Measurements from ENCODE around the gene RERE.

Gene RERE

GRCh38 chr1:8646189-8646588, 171.3 kb downstream of the RERE start:
- in situ Hi-C loops (cut with MboI; ENCODE audit: low pct_unique_long_range_greater_than_20kb, low sequenced_read_pairs, unreplicated experiment), result no loop called here
- no peak for DNase-seq (ENCODE audit: low spot score)

GRCh38 chr1:8643542-8644536, 173.6 kb downstream of the RERE start:
- peak; percentile 55 for DNase-seq (ENCODE audit: low spot score)

More at GRCh38 chr1:8646189-8646588, 171.3 kb downstream of the RERE start:
- TF ChIP-seq CTCF (IDR thresholded peaks at IDR 0.05; ENCODE audit: extremely low read depth, insufficient read depth, missing control alignments), result no peak

GRCh38 chr1:8642114-8642513, 175.3 kb downstream of the RERE start:
- TF ChIP-seq CTCF (IDR thresholded peaks at IDR 0.05; ENCODE audit: extremely low read depth, insufficient read depth, missing control alignments), result no peak
- no peak for DNase-seq (ENCODE audit: low spot score)
- in situ Hi-C loops (cut with MboI; ENCODE audit: low pct_unique_long_range_greater_than_20kb, low sequenced_read_pairs, unreplicated experiment), result no loop called here

More at GRCh38 chr1:8643542-8644536, 173.6 kb downstream of the RERE start:
- TF ChIP-seq CTCF (IDR thresholded peaks at IDR 0.05; ENCODE audit: extremely low read depth, insufficient read depth, missing control alignments), result no peak
- in situ Hi-C loops (cut with MboI; ENCODE audit: low pct_unique_long_range_greater_than_20kb, low sequenced_read_pairs, unreplicated experiment), result no loop called here

GRCh38 chr1:8641377-8641997, 176.0 kb downstream of the RERE start:
- in situ Hi-C loops (cut with MboI; ENCODE audit: low pct_unique_long_range_greater_than_20kb, low sequenced_read_pairs, unreplicated experiment), result no loop called here
- no peak for DNase-seq (ENCODE audit: low spot score)
- no peak for TF ChIP-seq CTCF (IDR thresholded peaks at IDR 0.05; ENCODE audit: extremely low read depth, insufficient read depth, missing control alignments)

GRCh38 chr1:8640950-8641349, 176.5 kb downstream of the RERE start:
- in situ Hi-C loops (cut with MboI; ENCODE audit: low pct_unique_long_range_greater_than_20kb, low sequenced_read_pairs, unreplicated experiment), result no loop called here
- TF ChIP-seq CTCF (IDR thresholded peaks at IDR 0.05; ENCODE audit: extremely low read depth, insufficient read depth, missing control alignments), result no peak
- DNase-seq (ENCODE audit: low spot score), result no peak

- DNase-seq (ENCODE audit: low spot score), result no peak
- in situ Hi-C loops (cut with MboI; ENCODE audit: low pct_unique_long_range_greater_than_20kb, low sequenced_read_pairs, unreplicated experiment), result no loop called here
These were observed 178.3 kb downstream of the RERE start for GRCh38 chr1:8639148-8639547.

More at GRCh38 chr1:8639148-8639547, 178.3 kb downstream of the RERE start:
- TF ChIP-seq CTCF (IDR thresholded peaks at IDR 0.05; ENCODE audit: extremely low read depth, insufficient read depth, missing control alignments), result no peak

Measured in GM13977 (cell line).